Neural progenitor cell (in vitro differentiated cells): ENCODE results near the gene CAMKK2. TPM values are rescaled to one million over a fixed set of nuclear protein-coding genes. Genes with fewer than 3 reads are reported as not detected.

Source experiments
- DNase-seq: peaks from one replicate; pipeline ENCODE4 v3.0.0-alpha.2; 2016; ENCODE audit warnings: low spot score
- H2AFZ ChIP-seq: fragments of 200-600 bp; sonication (generic); replicated peaks from 2 replicates; pipeline ENCODE4 v1.6.1; 2016; ENCODE audit warnings: antibody characterized with exemption
- H3F3A ChIP-seq: fragments of 200-600 bp; sonication (generic); 2 replicates; pipeline ENCODE4 v1.6.1; 2016; ENCODE audit warnings: antibody characterized with exemption, low read depth
- H3K27ac ChIP-seq: fragments of 200-600 bp; sonication (generic); 2 replicates; pipeline ENCODE4 v1.5.1; 2016; ENCODE audit warnings: mild to moderate bottlenecking
- H3K27me3 ChIP-seq: fragments of 200-600 bp; sonication (generic); 2 replicates; pipeline ENCODE4 v1.6.1; 2016; ENCODE audit warnings: mild to moderate bottlenecking, moderate library complexity
- H3K36me3 ChIP-seq: fragments of 200-600 bp; sonication (generic); 2 replicates; pipeline ENCODE4 v1.5.1; 2016
- H3K4me1 ChIP-seq: fragments of 200-600 bp; sonication (generic); 2 replicates; pipeline ENCODE4 v1.6.1; 2016; ENCODE audit warnings: mixed run types
- H3K4me2 ChIP-seq: fragments of 200-600 bp; sonication (generic); 2 replicates; pipeline ENCODE4 v1.6.1; 2016
- H3K4me3 ChIP-seq: fragments of 200-600 bp; sonication (generic); 2 replicates; pipeline ENCODE4 v1.5.1; 2016
- H3K79me2 ChIP-seq: fragments of 200-600 bp; sonication (generic); 2 replicates; pipeline ENCODE4 v1.6.1; 2016; ENCODE audit warnings: low read depth
- H3K9ac ChIP-seq: fragments of 200-600 bp; sonication (generic); 2 replicates; pipeline ENCODE4 v1.6.1; 2016
- H3K9me3 ChIP-seq: fragments of 200-600 bp; sonication (generic); 2 replicates; pipeline ENCODE4 v1.5.1; 2016; ENCODE audit warnings: low read depth
- H4K20me1 ChIP-seq: fragments of 200-600 bp; sonication (generic); 2 replicates; pipeline ENCODE4 v1.6.1; 2016; ENCODE audit warnings: low read depth
- H3K27ac Mint-ChIP-seq: 3 replicates; pipeline ENCODE4 v1.8.0; 2021; ENCODE audit warnings: mixed read lengths
- H3K27me3 Mint-ChIP-seq: 2 replicates; pipeline ENCODE4 v1.8.0; 2022; ENCODE audit warnings: low read depth, mild to moderate bottlenecking, inconsistent platforms, moderate library complexity, mixed read lengths; ENCODE audit not compliant: insufficient read depth
- H3K36me3 Mint-ChIP-seq: 3 replicates; pipeline ENCODE4 v1.8.0; 2021; ENCODE audit warnings: mixed read lengths
- H3K4me1 Mint-ChIP-seq: 3 replicates; pipeline ENCODE4 v1.8.0; 2021; ENCODE audit warnings: mixed read lengths
- H3K4me3 Mint-ChIP-seq: 3 replicates; pipeline ENCODE4 v1.8.0; 2021; ENCODE audit warnings: mild to moderate bottlenecking, moderate library complexity, mixed read lengths
- H3K9me3 Mint-ChIP-seq: 3 replicates; pipeline ENCODE4 v1.8.0; 2020; ENCODE audit warnings: mixed read lengths
- CTCF ChIP-seq: fragments of 200-600 bp; sonication (generic); IDR thresholded peaks from 2 replicates; pipeline ENCODE4 v1.5.1; 2017; ENCODE audit warnings: antibody characterized with exemption, mild to moderate bottlenecking
- EZH2 ChIP-seq: fragments of 200-600 bp; sonication (generic); IDR thresholded peaks from 2 replicates; pipeline ENCODE4 v1.6.1; 2017; ENCODE audit warnings: antibody characterized with exemption, mild to moderate bottlenecking, moderate library complexity
- EZH2phosphoT487 ChIP-seq: fragments of 200-600 bp; sonication (generic); IDR thresholded peaks from 2 replicates; pipeline ENCODE4 v1.6.1; 2017; ENCODE audit warnings: antibody characterized with exemption
- total RNA-seq: library from RNA; depleted of rRNA; stranded (reverse); fragments of >200 nt; gene quantifications from 2 replicates; pipeline ENCODE4 v1.2.3, GENCODE V29; 2015; ENCODE audit warnings: low replicate concordance

The CAMKK2 gene
- total RNA-seq, 1 donor from 2014 or later: 21.0 TPM

GRCh38 chr12:121245951-121246350, 50.6 kb downstream of the CAMKK2 start:
- no peaks in the 10 kb centered on the region for H3K9me3 Mint-ChIP-seq
- H3K27me3 ChIP-seq: no peaks in the 10 kb centered on the region
- no peak overlapping the region for H2AFZ ChIP-seq
- H3F3A ChIP-seq: no peaks in the 10 kb centered on the region
- no peaks in the 10 kb centered on the region for H3K36me3 ChIP-seq
- H3K9ac ChIP-seq: no peak overlapping the region
- no peak overlapping the region for H3K4me2 ChIP-seq
- H3K79me2 ChIP-seq: no peaks in the 10 kb centered on the region
- peaks cover 22% of the 10 kb centered on the region for H3K36me3 Mint-ChIP-seq
- no peak overlapping the region for H3K27ac Mint-ChIP-seq
- H3K4me3 ChIP-seq: no peak overlapping the region
- H3K9me3 ChIP-seq: no peaks in the 10 kb centered on the region
- no peak for TF ChIP-seq EZH2
- TF ChIP-seq CTCF: no peak
- no peak for TF ChIP-seq EZH2phosphoT487
- no peak overlapping the region for H3K27ac ChIP-seq
- peaks cover 3% of the 10 kb centered on the region for H3K4me1 Mint-ChIP-seq
- H3K4me3 Mint-ChIP-seq: no peak overlapping the region
- H4K20me1 ChIP-seq: no peaks in the 10 kb centered on the region
- peaks cover 7% of the 10 kb centered on the region for H3K27me3 Mint-ChIP-seq
- DNase-seq: no peak
- H3K4me1 ChIP-seq: peaks cover 8% of the 10 kb centered on the region

DNA sequence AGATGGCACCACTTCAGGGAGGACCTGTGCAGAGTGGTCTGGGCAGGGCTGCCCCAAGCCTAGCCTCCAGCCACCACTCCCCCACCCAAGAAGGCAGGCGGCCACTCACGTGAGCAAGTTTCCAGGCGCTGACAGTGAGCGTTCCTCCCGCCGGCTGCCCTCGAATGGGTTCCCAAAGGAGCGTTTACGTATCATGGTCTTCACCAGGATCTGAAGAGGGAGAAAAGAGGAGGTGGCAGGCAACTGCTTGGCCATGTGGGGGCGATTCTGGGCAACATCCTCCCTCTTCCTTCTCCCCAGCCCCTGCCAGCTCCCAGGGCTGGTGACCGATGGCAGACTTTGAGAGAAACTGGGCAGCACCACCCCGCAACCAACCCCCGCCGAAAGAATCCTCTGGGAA, 51.5 kb downstream of the CAMKK2 start:
- DNase-seq: no peak

DNA sequence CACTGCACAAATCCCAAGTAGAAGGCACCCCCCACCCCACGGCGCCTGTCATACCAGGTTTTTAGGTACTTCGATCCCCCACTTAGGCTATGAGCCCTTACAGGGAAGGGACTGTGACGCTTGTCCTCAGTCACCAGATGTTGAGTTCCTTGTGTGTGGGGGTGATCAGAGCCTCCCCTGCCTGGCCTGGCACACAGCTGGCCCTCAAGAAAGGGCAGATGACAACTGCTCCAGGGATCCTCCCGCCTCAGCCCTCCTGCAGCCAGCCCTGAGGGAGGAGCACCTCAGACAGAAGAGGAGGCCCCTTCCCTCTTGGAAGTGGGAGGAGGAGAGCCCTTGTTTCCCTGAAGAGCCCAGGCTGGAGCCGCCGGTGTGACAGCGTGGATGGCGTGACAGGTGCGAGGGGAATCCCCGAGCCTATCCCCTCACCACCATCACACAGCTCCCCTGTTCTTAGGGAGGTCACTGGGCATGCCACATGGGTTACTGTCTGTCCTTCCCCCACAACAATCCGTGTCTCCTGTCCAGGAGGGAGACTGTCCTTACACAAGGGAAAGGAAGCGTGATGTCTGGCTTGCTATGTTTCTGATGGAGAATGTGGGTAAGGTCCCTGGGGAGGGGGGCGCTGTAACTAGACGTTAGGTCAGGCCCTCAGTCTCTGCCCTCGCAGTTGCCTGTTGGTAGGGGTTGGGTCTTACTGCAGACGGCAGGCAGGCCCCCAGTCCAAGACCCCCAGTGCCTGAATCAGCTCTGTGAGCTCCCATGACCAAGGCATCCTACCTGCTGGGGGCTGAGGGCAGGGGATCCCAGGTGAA, 55.1 kb downstream of the CAMKK2 start:
- no peaks in the 10 kb centered on the region for H3K9me3 ChIP-seq
- no peaks in the 10 kb centered on the region for H4K20me1 ChIP-seq
- no peak overlapping the region for H3K4me3 ChIP-seq
- Mint-ChIP-seq H3K36me3 (peaks cover 19% of the 10 kb centered on the region), H3K9me3 (no peaks in the 10 kb centered on the region), H3K27me3 (peaks cover 2% of the 10 kb centered on the region), H3K27ac (peak overlapping the region; percentile 90), H3K4me1 (peaks cover 23% of the 10 kb centered on the region), H3K4me3 (no peak overlapping the region)
- no peaks in the 10 kb centered on the region for H3K27me3 ChIP-seq
- H3K9ac ChIP-seq: no peak overlapping the region
- no peak overlapping the region for H3K27ac ChIP-seq
- peaks cover 32% of the 10 kb centered on the region for H3K4me1 ChIP-seq
- no peaks in the 10 kb centered on the region for H3K79me2 ChIP-seq
- TF ChIP-seq EZH2phosphoT487 (no peak), EZH2 (no peak), CTCF (no peak)
- H3K36me3 ChIP-seq: no peaks in the 10 kb centered on the region
- peak overlapping the region; percentile 10 for H3K4me2 ChIP-seq
- H2AFZ ChIP-seq: no peak overlapping the region
- peaks cover 26% of the 10 kb centered on the region for H3F3A ChIP-seq
- DNase-seq: no peak

More for the DNA sequence above, 51.5 kb downstream of the CAMKK2 start:
- Histone ChIP-seq H3K27ac (no peak overlapping the region), H3K9me3 (no peaks in the 10 kb centered on the region), H3K27me3 (no peaks in the 10 kb centered on the region), H3K9ac (no peak overlapping the region), H3K79me2 (no peaks in the 10 kb centered on the region), H3K36me3 (no peaks in the 10 kb centered on the region), H3K4me3 (no peak overlapping the region), H3K4me2 (no peak overlapping the region), H3F3A (no peaks in the 10 kb centered on the region), H4K20me1 (no peaks in the 10 kb centered on the region), H2AFZ (no peak overlapping the region), H3K4me1 (peaks cover 13% of the 10 kb centered on the region)
- Mint-ChIP-seq H3K36me3 (peaks cover 27% of the 10 kb centered on the region), H3K4me1 (peaks cover 8% of the 10 kb centered on the region), H3K27me3 (peaks cover 2% of the 10 kb centered on the region), H3K27ac (no peak overlapping the region), H3K4me3 (no peak overlapping the region), H3K9me3 (no peaks in the 10 kb centered on the region)
- TF ChIP-seq EZH2 (no peak), EZH2phosphoT487 (no peak), CTCF (no peak)
